ENCODE results near the gene ARAP3.

ARAP3 gene

DNA sequence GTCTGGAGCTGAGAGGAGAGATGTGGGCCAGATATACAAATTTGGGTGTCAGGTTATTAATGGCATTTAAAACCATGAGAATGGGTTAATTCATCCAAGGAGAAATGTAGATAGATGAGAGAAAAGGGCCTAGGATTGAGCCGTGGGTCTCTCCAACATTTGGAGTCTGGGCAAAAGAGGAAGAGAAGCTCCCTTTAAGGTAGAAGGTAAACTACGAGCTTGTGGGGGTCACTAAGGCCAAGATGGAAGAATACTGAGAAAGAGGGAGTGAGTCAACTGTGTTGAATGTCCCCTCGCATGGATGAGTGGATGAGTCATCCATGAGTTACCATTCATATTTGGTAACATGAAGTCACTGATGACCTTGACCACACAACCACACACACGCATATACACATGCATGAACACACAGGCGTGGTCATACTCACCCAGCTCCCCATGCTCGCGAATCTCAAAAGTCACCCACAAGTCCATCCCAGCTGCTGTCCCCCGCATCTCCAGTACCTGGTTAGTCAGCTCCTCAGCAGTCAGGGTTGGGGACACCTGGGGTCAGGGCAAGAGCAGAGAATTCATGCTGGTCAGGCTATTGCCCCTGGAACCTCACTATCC is 24.0 kb downstream of the ARAP3 start:
- Histone ChIP-seq H3K9me3 (ENCODE audit: control insufficient read depth in 2 of 2, low read length in 2 of 2) (no peaks in the 10 kb centered on the region), H3K36me3 (ENCODE audit: control insufficient read depth in 2 of 2, insufficient read depth in 2 of 2, low read length in 2 of 2) (peaks cover 0 to 10% of the 10 kb centered on the region in 2 donors), H3K27me3 (ENCODE audit: control insufficient read depth in 2 of 2, insufficient read depth in 2 of 2, low read length in 2 of 2) (no peaks in the 10 kb centered on the region), H3K9ac (ENCODE audit: low read depth in 1 of 2, low read length in 2 of 2) (no peak overlapping the region), H3K4me3 (ENCODE audit: low read length in 2 of 2) (no peak overlapping the region), H3K27ac (ENCODE audit: low read depth in 2 of 2, low read length in 2 of 2) (no peak overlapping the region), H3K4me1 (ENCODE audit: control insufficient read depth in 2 of 2, insufficient read depth in 2 of 2, low read length in 2 of 2) (no peaks in the 10 kb centered on the region)

GRCh38 chr5:141657404-141657803 is 24.6 kb downstream of the ARAP3 start:
- Histone ChIP-seq H3K4me3 (ENCODE audit: low read length in 2 of 2) (no peak overlapping the region), H3K9ac (ENCODE audit: low read depth in 1 of 2, low read length in 2 of 2) (no peak overlapping the region), H3K36me3 (ENCODE audit: control insufficient read depth in 2 of 2, insufficient read depth in 2 of 2, low read length in 2 of 2) (peaks cover 0 to 10% of the 10 kb centered on the region in 2 donors), H3K27me3 (ENCODE audit: control insufficient read depth in 2 of 2, insufficient read depth in 2 of 2, low read length in 2 of 2) (no peaks in the 10 kb centered on the region), H3K9me3 (ENCODE audit: control insufficient read depth in 2 of 2, low read length in 2 of 2) (no peaks in the 10 kb centered on the region), H3K27ac (ENCODE audit: low read depth in 2 of 2, low read length in 2 of 2) (no peak overlapping the region), H3K4me1 (ENCODE audit: control insufficient read depth in 2 of 2, insufficient read depth in 2 of 2, low read length in 2 of 2) (no peaks in the 10 kb centered on the region)

- H3K36me3 ChIP-seq (ENCODE audit: control insufficient read depth in 2 of 2, insufficient read depth in 2 of 2, low read length in 2 of 2) = peaks cover 0 to 10% of the 10 kb centered on the region in 2 donors
- peaks cover 0 to 5% of the 10 kb centered on the region in 2 donors for H3K4me1 ChIP-seq (ENCODE audit: control insufficient read depth in 2 of 2, insufficient read depth in 2 of 2, low read length in 2 of 2)
- H3K9me3 ChIP-seq (ENCODE audit: control insufficient read depth in 2 of 2, low read length in 2 of 2) = no peaks in the 10 kb centered on the region
- H3K27ac ChIP-seq (ENCODE audit: low read depth in 2 of 2, low read length in 2 of 2) = no peak overlapping the region
- no peak overlapping the region for H3K9ac ChIP-seq (ENCODE audit: low read depth in 1 of 2, low read length in 2 of 2)
- H3K4me3 ChIP-seq (ENCODE audit: low read length in 2 of 2) = no peak overlapping the region
- H3K27me3 ChIP-seq (ENCODE audit: control insufficient read depth in 2 of 2, insufficient read depth in 2 of 2, low read length in 2 of 2) = no peaks in the 10 kb centered on the region
Observed at GRCh38 chr5:141656396-141656795, 25.6 kb downstream of the ARAP3 start.

DNA sequence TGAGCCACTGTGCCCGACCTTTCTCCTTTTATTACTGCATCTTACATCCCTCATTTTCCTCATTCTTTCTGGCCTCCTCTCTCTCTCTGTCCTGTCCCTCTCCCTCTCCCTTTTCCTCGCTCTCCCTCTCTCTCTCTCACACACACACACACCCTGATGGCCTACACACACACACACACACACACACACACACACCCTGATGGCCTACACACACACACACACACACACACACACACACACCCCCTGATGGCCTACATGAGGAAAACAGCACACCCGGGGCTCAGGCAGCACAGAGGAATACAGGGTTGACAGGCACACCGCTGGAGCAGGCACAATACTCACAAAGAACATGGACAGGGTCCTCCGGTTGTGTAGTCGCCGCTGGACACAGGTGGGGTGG is 27.0 kb downstream of the ARAP3 start:
- peaks cover 0 to 10% of the 10 kb centered on the region in 2 donors for H3K36me3 ChIP-seq (ENCODE audit: control insufficient read depth in 2 of 2, insufficient read depth in 2 of 2, low read length in 2 of 2)

GRCh38 chr5:141654298-141654697 is 27.7 kb downstream of the ARAP3 start:
- Histone ChIP-seq H3K36me3 (ENCODE audit: control insufficient read depth in 2 of 2, insufficient read depth in 2 of 2, low read length in 2 of 2) (peaks cover 0 to 10% of the 10 kb centered on the region in 2 donors), H3K27ac (ENCODE audit: low read depth in 2 of 2, low read length in 2 of 2) (no peak overlapping the region), H3K27me3 (ENCODE audit: control insufficient read depth in 2 of 2, insufficient read depth in 2 of 2, low read length in 2 of 2) (no peaks in the 10 kb centered on the region), H3K9ac (ENCODE audit: low read depth in 1 of 2, low read length in 2 of 2) (no peak overlapping the region), H3K9me3 (ENCODE audit: control insufficient read depth in 2 of 2, low read length in 2 of 2) (no peaks in the 10 kb centered on the region), H3K4me3 (ENCODE audit: low read length in 2 of 2) (no peak overlapping the region), H3K4me1 (ENCODE audit: control insufficient read depth in 2 of 2, insufficient read depth in 2 of 2, low read length in 2 of 2) (peaks cover 5 to 7% of the 10 kb centered on the region in 2 donors)

More for the DNA sequence above, 27.0 kb downstream of the ARAP3 start:
- Histone ChIP-seq H3K27ac (ENCODE audit: low read depth in 2 of 2, low read length in 2 of 2) (no peak overlapping the region), H3K27me3 (ENCODE audit: control insufficient read depth in 2 of 2, insufficient read depth in 2 of 2, low read length in 2 of 2) (no peaks in the 10 kb centered on the region), H3K9ac (ENCODE audit: low read depth in 1 of 2, low read length in 2 of 2) (no peak overlapping the region), H3K9me3 (ENCODE audit: control insufficient read depth in 2 of 2, low read length in 2 of 2) (no peaks in the 10 kb centered on the region), H3K4me1 (ENCODE audit: control insufficient read depth in 2 of 2, insufficient read depth in 2 of 2, low read length in 2 of 2) (peaks cover 5 to 7% of the 10 kb centered on the region in 2 donors), H3K4me3 (ENCODE audit: low read length in 2 of 2) (no peak overlapping the region)

- Histone ChIP-seq H3K4me1 (ENCODE audit: control insufficient read depth in 2 of 2, insufficient read depth in 2 of 2, low read length in 2 of 2) (peaks cover 5 to 7% of the 10 kb centered on the region in 2 donors), H3K9ac (ENCODE audit: low read depth in 1 of 2, low read length in 2 of 2) (peak overlapping the region; percentile 55 to 60), H3K4me3 (ENCODE audit: low read length in 2 of 2) (peak overlapping the region; percentile 81 to 83), H3K9me3 (ENCODE audit: control insufficient read depth in 2 of 2, low read length in 2 of 2) (no peaks in the 10 kb centered on the region), H3K27me3 (ENCODE audit: control insufficient read depth in 2 of 2, insufficient read depth in 2 of 2, low read length in 2 of 2) (no peaks in the 10 kb centered on the region), H3K27ac (ENCODE audit: low read depth in 2 of 2, low read length in 2 of 2) (peak overlapping the region in 1 of 2 donors; percentile 28), H3K36me3 (ENCODE audit: control insufficient read depth in 2 of 2, insufficient read depth in 2 of 2, low read length in 2 of 2) (peaks cover 0 to 9% of the 10 kb centered on the region in 2 donors)
Observed at GRCh38 chr5:141651728-141652105, 30.3 kb downstream of the ARAP3 start.

GRCh38 chr5:141650851-141651727 is 30.9 kb downstream of the ARAP3 start, which contains the start of gene FCHSD1:
Gene FCHSD1, minus strand, starts transcription at chr5:141651418. Its CDS starts 50 bp downstream, at chr5:141651368.
- peak within 1 kb of the TSS; percentile 70 to 74 for H3K9ac ChIP-seq (ENCODE audit: low read depth in 1 of 2, low read length in 2 of 2)
- H3K36me3 ChIP-seq (ENCODE audit: control insufficient read depth in 2 of 2, insufficient read depth in 2 of 2, low read length in 2 of 2) = peaks cover 2 to 12% of the 10 kb centered on the region in 2 donors
- peak within 1 kb of the TSS; percentile 81 to 83 for H3K4me3 ChIP-seq (ENCODE audit: low read length in 2 of 2)
- H3K9me3 ChIP-seq (ENCODE audit: control insufficient read depth in 2 of 2, low read length in 2 of 2) = no peaks in the 10 kb centered on the region
- no peaks in the 10 kb centered on the region for H3K27me3 ChIP-seq (ENCODE audit: control insufficient read depth in 2 of 2, insufficient read depth in 2 of 2, low read length in 2 of 2)
- peaks cover 5 to 7% of the 10 kb centered on the region in 2 donors for H3K4me1 ChIP-seq (ENCODE audit: control insufficient read depth in 2 of 2, insufficient read depth in 2 of 2, low read length in 2 of 2)
- peak within 1 kb of the TSS in 1 of 2 donors; percentile 28 for H3K27ac ChIP-seq (ENCODE audit: low read depth in 2 of 2, low read length in 2 of 2)

DNA sequence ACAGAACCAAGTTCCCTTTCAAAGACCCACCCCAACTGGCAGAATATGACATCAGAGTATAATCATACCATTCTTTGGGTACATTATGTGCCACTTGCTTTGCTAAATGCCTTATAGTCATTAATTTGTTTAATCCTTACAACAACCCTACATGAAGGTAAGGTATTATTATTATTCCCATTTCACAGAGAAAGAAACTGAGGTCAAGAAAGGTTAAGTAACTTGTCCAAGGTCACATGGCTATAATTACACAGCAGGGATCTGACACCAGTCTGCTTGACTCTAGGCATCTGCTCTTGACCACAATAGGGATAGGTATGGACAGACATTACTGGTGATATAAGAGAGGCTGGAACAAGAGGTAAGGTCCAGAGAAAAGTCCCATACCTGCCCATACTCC is 32.1 kb downstream of the ARAP3 start:
- Histone ChIP-seq H3K9ac (ENCODE audit: low read depth in 1 of 2, low read length in 2 of 2) (no peak overlapping the region), H3K4me3 (ENCODE audit: low read length in 2 of 2) (no peak overlapping the region), H3K27ac (ENCODE audit: low read depth in 2 of 2, low read length in 2 of 2) (no peak overlapping the region), H3K36me3 (ENCODE audit: control insufficient read depth in 2 of 2, insufficient read depth in 2 of 2, low read length in 2 of 2) (peaks cover 6 to 12% of the 10 kb centered on the region in 2 donors), H3K4me1 (ENCODE audit: control insufficient read depth in 2 of 2, insufficient read depth in 2 of 2, low read length in 2 of 2) (peaks cover 5 to 7% of the 10 kb centered on the region in 2 donors), H3K27me3 (ENCODE audit: control insufficient read depth in 2 of 2, insufficient read depth in 2 of 2, low read length in 2 of 2) (no peaks in the 10 kb centered on the region), H3K9me3 (ENCODE audit: control insufficient read depth in 2 of 2, low read length in 2 of 2) (no peaks in the 10 kb centered on the region)

DNA sequence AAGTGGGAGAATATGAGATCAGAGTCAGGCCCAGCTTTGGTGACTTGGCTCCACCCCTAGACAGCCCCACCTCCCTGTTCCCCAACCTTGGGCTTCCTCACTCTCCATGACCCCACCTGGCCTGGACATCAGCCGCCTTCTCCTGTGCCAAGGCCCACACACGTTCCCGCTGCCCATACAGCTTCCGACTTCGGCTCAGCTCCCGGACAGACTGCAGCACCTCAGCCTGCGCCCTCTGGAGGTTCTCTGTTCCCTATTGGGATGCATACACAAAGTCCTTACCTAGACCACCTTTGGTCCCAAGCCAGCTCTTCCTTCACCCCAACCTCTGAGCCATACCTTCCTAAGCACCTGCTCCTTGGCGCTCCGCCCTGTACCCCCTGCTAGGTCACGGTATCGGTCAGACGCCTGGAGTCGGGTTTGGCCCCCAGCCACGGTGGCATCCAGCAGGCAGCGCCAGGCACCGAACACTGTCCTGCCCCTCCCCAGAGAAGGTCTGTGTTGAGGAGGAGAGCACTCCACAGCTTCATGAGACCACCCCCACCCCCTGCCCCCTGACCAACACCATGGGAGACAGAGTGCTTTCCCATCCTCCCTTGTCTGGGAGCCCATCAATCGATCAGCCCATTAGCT is 32.9 kb downstream of the ARAP3 start:
- Histone ChIP-seq H3K27ac (ENCODE audit: low read depth in 2 of 2, low read length in 2 of 2) (no peak overlapping the region), H3K9me3 (ENCODE audit: control insufficient read depth in 2 of 2, low read length in 2 of 2) (no peaks in the 10 kb centered on the region), H3K4me1 (ENCODE audit: control insufficient read depth in 2 of 2, insufficient read depth in 2 of 2, low read length in 2 of 2) (peaks cover 5 to 7% of the 10 kb centered on the region in 2 donors), H3K27me3 (ENCODE audit: control insufficient read depth in 2 of 2, insufficient read depth in 2 of 2, low read length in 2 of 2) (no peaks in the 10 kb centered on the region), H3K4me3 (ENCODE audit: low read length in 2 of 2) (no peak overlapping the region), H3K36me3 (ENCODE audit: control insufficient read depth in 2 of 2, insufficient read depth in 2 of 2, low read length in 2 of 2) (peaks cover 12% of the 10 kb centered on the region in 2 donors), H3K9ac (ENCODE audit: low read depth in 1 of 2, low read length in 2 of 2) (no peak overlapping the region)

DNA sequence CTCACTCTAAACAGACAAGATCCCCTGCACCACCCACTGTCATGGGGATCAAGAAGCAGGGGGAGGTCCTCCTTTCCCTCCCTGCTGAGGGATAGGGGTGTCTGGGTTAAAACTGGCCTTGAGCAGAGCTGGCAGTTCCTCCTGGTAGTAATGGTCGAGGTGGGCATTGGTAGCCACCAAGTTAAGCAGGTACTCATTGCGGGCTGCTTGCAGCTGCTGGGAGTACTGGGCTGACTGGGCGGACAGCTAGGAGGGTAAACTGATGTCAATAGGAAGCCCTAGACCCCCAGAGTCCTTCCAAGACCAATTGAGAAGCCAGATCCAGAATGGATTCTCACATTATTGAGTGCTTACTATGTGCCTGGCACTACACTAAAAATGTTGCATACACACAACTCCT is 34.2 kb downstream of the ARAP3 start:
- Histone ChIP-seq H3K9ac (ENCODE audit: low read depth in 1 of 2, low read length in 2 of 2) (no peak overlapping the region), H3K27me3 (ENCODE audit: control insufficient read depth in 2 of 2, insufficient read depth in 2 of 2, low read length in 2 of 2) (no peaks in the 10 kb centered on the region), H3K36me3 (ENCODE audit: control insufficient read depth in 2 of 2, insufficient read depth in 2 of 2, low read length in 2 of 2) (peaks cover 13 to 15% of the 10 kb centered on the region in 2 donors), H3K4me3 (ENCODE audit: low read length in 2 of 2) (no peak overlapping the region), H3K27ac (ENCODE audit: low read depth in 2 of 2, low read length in 2 of 2) (no peak overlapping the region), H3K4me1 (ENCODE audit: control insufficient read depth in 2 of 2, insufficient read depth in 2 of 2, low read length in 2 of 2) (peaks cover 5 to 7% of the 10 kb centered on the region in 2 donors), H3K9me3 (ENCODE audit: control insufficient read depth in 2 of 2, low read length in 2 of 2) (no peaks in the 10 kb centered on the region)
